CD4-positive, alpha-beta T cell treated with Interleukin-4 for 1 hour (primary cell): Measurements from ENCODE around the gene APCDD1L.

Experiments
- DNase-seq, 2 donors: peaks; one replicate each; pipeline ENCODE4 v3.0.0-alpha.2; 2020 to 2022

The APCDD1L gene

DNA sequence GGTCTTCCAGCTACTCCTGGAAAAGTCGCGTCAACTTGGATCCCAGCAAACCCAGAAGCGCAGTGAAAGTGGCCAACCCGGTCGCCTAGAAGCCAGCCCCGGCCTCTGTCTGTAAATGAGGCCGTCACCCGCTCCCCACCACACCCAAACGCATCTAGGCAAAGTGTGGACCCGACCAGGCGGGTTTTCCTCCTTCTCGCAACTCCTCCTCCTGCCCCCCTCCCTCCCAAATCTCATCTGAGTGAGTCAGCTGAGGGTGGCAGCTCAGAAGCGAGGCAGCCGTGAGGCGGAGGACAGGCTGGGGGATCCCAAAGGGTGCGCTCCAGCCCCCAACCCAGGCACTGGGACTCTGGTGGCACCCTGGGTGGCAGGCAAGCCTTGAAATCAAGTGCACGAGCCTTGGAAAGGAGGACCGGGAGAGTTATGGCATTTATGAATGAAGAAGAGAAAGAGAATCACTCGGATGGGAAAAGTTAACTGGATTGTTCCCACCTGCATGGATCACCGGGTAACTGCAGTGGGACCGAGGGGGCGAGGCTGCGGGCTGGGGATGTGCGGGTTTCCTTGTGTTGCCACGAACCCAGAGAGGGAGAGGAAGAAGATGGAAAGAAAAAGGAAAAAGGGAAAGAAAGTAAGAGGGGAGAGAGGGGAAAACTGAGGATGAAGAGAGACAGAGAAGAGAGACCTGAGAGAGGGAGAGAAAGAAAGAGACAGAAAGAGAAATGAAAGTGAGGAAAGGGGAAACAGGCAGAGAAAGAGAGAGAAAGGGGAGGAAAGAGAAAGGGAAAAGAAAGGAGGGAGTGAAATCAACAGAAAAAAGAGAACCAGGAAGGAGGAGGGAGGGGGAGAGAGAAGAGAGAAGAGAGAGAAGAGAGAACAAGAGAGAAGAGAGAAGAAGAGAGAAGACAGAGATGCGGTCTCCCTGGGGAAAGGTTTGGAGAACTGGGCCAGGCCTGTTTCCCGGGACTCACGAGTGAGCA is at the start of gene APCDD1L:
APCDD1L (minus strand) TSS at position 167 of the 980 bp plus-strand sequence. CDS start 692 bp downstream, outside the sequence.
- DNase-seq, result no peak

DNA sequence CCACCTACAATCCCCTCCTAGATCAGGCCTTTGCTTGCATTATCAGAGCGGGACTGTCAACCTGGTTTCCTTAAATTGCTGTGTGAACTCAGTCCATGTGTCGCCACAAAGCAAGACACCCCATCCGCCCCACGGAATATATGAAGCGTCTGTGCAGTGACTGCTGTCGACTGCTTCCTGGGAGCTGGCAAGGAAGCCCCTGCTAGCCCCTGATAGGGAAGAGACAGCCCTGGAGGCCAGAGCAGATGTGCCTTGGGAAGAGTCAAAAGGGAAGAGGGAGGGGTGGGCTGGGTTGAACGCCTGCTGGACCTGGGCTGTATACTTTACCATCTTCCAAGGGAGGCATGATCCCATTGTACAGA is 44.1 kb upstream of the APCDD1L start:
- no peak for DNase-seq

DNA sequence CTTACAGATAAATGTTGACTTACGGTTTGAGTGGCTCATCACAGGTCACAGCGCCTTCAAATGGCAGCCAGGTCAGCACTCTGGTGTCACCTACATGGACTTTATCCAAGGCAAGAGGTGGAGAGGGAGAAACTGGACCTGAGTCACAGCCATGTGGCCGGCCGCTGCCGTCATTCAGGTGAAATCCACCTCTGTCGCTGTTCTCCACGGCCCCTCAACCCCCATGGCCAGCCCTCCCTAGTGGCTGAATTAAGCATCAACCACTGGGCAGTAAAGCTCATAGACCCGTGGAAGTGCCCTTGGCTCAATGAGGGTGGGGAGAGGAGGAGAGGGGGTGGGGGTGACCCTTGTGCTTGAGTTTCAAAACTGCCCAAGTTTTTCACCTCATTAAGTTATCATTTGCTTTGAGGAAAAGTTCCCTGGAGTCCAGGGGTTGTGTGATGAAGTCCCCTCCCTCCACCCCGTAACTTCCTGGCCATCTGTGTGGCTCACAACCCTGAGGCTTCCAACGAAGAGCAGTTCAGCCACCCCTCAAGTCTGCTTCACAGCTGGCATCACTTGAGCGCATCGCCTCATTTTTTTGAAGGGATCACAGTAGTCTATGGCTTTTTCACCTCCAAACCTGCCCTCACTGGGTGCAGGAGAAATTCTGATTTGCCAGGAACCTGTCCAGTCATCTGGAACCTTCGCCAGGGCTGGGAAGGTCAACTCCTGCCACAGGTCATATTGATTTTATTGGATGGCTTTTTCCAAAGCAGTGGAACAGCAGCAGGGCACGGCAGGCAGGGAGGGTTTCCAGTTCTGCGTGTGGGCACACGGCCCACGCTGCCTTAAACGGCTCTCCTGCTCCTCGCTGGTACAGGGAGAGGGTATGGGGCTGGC is 43.5 kb upstream of the APCDD1L start:
- no peak for DNase-seq

DNA sequence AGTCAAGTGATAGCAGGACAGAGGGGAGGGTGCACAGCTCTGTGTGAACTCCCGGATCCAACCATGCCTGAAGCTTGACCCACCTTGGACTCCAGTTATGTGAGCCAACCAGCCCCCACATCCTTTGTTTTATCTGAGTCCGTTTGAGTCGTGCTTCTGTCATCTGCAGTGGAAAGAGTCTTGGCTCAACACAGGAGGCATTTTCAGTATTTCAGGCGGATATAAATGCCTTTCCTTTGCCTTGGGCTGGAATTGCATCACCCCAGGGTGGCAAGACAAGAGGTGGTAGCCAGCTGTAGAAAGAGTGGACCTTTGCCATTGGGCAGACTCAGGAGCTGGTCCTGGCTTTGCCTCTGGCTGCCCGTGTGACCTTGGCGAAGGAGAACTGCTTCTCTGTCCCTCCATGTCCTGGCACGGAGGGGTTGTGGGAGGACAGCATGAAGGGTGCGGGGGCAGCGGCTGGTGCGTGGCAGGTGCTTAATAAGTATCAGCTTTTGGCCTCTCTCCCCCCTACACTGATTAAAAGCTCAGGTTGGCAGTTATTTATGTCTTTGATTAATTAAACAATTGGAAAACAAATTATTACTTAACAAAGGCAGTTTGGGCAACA is 42.6 kb upstream of the APCDD1L start:
- DNase-seq, result no peak

DNA sequence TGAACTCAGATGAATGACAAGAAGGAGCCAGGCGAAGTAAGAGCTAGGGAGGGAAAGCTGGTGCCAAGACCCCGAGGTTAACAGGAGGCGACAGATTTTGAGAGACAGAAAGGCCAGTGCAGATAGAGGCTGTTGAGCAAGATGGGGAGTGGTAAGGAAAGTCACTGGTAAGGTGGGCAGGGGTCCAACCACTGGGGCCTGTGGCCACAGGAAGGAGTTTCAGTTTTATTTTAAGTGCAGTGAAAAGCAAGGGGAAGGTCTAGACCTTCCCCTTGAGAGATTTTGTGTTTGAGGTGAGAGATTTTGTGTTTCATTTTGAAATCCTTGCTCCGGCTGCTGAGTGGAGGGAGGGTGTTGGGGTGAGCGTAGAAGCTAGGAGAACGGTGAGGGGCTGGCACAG is 41.8 kb upstream of the APCDD1L start:
- no peak for DNase-seq

DNA sequence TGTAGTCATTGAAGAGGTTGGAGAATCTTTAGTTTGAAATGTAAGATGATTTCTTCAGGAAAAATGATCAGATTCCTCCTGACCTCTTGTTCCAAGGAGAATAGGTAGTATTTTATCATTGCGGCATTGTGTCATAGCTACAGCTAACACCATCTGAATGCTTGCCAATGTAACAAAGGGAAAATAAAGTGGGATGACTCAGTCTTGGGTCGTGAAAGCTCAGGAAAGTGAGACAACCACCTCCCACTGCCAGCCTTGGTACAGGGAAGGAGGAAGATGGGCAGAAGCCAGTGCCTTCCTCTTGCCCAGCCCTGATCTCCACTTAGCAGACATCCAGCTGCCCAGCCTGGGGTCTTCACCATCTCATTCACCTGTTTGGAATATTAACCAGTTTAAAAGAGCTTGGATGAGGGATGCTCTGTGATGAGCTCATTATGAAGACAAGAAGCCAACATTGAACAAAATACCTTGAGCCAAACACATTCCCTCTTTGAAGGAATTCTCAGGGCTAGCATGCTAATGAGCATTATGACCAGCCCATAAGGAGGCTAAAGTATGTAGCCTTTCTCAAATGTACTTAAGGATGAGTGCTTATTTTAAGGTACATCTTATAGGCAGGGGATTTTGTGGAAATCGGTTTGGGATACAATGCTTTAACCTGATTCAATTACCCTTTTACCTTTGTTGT is 40.0 kb upstream of the APCDD1L start:
- no peak for DNase-seq

DNA sequence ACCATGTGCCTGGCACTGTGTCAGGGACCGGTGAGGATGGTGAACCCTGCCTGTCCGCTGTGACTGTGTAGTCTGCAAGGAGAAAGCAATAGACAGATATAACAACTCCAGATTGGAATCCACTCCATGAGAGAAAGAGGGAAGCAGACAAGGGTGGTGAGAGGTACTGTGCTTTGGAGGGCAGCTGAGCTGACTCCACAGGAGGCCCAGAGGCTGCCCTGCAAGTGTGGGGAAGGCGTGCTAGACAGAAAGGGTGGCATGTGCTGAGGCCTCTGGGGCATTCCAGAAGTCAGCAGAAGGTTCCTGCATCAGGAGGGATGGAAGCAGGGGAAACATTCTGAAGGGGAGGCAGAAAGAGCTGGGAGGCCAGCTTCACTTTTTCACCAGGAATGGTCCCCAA is 39.3 kb upstream of the APCDD1L start:
- no peak for DNase-seq

DNA sequence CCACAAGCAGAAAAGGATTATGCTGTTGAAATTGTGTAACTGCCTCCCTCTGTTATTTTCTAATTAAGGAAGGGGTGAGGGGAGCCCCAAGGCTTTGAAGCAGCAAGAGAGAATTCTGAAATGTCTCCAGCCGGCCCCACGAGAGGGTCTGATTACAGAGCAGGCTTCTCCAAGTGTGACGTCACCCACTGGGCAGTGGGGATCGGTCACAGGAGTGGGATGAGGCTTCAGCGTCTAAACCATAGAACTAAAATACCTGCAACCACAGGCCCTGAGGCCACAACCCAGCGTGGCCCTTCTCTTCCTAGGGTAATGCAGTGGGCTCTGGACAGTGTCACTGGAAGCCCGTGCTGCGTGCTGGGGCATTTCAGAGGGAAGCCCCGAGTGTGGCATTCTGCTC is 38.6 kb upstream of the APCDD1L start:
- no peak for DNase-seq

DNA sequence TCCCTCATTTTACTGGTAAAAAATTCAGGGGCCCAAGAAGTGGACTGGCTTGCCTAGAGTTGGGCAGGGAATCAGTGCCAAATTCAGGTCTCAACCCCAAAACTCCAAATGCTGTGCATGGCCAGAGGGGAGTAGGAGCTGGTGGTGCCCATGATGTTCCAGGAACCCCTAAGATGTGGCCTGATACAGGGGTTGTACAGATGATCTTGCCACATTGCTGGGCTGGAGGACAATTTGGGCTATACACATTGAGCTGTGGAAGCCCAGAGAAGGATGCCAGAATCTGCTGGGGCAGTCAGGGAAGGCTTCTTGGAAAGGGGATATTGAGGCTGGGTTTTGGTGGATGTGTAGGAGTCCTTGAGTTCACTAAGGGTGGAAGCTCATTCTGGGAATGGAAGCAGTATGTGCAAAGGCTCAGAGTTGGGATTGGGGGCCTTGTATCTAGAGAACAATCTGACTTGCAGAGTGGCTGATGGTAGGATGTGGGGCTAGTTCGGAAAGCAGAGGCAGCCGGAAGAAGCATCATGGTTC is 38.0 kb upstream of the APCDD1L start:
- DNase-seq, result no peak

DNA sequence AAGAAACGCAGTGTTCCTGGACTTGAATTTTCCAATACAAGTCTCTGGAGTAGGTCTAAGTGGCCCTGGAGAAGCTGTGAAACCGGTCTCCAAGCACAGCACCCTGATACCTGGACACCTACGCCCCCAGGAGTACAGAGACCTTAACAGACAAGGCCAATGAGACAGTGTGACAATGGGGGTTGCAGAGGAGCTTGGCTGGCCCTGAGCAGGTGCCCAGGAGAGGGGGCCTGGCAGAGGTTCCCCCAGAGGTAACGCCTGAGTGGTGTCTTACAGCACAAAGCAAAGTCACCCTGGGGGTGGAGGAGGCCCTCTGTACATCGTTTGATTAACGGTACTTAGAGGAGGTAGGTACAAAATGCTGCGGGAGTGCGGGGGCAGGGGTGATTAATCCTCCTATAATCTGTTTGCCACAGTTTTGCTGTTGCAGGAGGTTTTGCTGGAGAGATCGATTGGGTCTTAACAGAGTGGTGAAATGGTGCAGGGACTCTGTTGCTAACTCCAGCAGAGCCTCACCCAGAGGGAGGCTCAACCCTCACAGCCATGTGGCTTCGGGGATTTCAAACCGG is 37.3 kb upstream of the APCDD1L start:
- DNase-seq, result no peak

DNA sequence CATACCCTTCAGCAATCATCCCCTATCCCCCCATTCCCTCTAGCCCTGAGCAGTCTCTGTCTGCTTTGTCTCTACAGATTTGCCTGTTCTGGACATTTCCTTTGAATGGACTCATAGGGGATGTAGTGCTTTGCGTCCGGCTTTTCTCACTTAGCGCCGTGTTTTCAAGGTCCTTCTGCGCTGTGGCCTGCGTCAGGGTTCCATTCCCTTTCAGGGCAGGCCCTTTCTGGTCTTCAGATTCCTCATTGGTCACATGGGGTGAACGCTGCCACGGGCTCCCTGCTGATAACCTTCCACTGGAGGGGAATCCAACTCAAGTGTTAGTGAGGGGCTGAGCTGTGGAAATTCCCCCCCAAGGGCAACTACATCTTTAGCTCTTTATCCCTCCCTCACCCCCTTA is 36.4 kb upstream of the APCDD1L start:
- DNase-seq, result no peak

DNA sequence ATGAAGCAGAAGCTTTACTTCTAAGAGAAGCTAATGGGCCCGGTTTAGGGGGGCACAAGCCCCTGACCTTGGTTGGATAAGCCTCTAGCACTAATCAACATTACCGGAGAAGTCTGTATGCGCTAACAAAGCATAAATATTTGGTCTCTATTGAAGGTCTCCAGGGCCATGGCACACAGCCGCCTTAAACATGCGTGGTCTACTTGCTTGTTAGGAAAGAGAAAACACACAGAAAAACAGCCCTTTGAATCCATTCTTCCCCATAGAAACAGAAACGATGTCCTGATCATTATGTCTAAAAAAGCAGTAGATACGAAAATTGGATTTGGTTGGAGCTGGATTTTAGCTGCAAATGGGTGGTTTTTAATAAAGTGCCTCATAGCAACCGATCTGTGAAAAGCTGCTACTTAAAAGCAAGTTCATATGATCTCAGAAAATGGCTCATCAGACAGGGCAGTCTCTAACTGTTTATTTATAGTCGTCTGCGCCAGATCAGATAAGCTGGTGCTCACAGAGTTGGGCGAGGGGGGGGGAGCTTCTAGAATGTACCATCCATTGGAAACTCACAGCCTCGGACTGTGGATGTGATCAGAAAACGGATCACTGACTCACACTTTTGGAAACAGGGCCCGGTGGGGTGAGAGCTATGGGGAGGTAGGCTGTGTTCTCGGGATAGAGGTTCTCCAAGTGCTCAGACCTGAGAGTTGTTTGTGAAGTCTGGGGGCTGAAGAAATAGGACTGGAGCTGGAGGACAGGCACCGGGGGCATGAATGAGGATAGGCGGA is 35.3 kb upstream of the APCDD1L start:
- no peak for DNase-seq

DNA sequence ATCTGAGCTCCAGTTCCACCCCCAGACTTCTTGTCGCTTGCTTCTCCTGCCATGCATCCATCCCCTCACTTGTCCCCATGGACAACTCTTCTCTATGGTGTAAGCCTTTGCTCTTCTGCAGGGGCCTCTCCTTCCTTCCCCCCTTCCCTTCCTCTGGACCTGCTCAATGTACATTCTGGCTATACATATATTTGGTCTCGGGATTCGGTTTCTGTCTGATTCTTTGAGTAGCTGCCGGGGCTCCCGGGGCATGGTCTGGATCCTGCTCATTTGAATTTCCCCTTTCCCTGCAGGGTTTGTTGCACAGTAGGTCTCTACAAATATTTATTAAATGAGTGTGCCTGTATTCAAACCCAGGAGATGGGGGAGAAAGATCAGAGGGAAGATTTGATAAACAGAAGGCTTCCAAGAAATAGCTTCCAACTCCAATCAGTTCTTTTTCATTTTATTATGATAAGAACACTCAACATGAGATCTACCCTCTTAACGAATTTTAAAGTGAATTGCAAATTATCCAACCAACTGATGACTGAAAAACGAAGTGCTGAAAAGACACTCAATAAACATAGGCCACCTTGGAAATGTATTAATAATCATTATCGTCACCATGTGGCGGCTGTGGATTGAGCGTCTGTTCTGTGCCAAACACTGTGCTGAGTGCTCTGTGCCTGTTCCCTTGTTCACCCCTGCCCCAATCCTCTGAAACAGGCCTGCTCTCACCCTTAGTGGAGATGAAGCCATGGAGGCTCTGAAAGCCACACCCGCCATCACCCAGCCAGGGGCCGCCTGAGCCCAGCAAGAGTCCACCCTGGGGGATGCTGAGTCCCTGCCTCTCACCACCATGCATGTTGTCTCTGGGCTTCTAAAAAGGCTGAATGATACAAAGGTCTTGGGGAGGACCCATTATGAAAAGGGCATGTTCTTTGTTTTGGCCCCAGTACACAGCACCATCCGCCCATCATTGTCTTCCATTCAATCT is 34.3 kb upstream of the APCDD1L start:
- no peak for DNase-seq

DNA sequence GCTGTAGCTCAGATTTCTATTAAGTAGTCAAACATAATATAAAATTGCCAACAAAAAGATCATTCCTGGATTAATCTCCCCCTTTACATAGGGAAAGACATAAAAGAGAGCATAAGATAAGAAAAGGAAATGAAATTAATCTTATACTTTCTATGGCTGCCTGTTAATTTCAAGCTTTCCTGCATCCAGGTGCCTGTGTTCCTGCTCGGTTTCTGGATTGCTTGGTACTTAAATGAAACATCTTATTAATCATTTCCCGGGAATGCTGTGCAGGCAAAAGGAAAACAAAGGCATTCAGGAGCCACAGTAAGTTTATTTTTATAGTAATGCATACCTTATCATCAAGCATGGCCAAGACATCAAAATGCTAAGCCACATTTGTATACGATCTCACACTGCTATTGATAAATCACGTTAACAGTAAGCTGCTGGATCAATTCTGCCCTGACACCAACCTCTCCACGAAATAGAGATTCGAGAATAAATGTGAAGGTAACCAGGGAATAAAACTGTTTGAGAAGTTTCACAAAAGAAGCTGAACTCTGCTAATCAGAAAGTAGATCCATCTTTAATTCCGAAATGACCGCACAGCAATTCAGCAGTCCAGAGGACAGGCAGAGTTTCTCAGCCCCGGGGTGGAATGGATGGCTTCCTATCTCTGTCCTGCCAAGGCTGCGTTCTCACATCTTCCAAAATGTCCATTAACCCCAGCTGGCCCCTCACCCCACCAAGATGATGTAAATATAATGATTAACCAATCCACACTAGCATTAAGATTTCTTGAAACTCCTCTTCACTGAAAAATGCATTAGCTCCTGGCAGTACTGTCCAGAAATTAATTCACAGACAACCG is 32.6 kb upstream of the APCDD1L start:
- no peak for DNase-seq

DNA sequence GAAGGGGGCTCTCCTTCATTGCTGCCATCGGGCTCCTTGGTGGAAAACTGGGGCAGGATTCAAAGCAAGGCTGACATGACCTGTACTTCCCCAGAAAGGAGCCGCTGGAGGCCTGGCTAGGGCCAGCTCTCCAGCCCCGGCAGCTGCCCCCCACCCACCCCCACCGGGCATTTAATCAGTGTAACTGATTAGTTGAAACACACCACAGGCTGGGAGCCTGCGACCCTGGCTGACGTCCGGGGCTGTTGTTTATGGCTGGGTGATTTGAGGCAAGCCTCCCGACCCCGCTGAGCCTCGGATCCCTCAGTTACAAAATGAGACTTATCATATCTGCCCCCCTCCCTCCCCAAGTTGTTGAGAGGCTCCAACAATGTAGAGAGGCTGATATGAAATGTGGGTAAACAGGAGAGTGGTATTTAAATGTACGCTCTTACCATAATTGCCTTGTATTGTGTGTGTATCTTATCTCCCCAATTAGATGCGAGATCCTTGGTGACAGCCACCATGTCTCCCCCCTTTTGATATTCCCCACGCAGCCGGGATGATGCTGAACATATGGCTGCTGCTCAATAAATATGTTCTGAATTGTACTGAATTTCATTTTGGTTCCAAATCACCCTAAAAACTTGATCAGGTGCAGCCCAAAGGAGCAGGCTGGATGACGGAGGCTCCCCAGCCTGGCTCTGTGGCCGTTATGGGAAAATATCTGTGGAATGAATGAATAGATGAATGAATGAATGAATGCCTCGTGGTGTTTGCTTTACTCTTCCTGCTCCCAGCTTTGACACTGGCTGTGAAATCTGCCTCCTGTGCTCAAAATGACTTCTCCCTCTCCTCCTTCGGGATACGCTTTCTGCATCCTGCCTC is 31.8 kb upstream of the APCDD1L start:
- no peak for DNase-seq

DNA sequence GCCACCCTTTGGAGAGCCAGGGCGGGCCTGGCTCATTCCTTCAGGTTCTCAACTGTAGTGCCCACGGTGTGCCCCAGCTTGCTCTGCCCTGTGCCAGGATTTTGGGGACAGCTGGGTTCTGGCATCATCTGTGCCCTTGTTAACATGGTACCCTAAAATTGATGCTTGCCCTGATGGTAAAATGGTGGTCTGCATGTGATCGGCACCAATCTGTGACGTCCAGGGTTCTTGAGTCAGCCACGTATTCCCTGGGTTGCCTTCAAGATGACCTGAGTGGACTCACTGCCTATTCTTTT is 31.2 kb upstream of the APCDD1L start:
- no peak for DNase-seq

DNA sequence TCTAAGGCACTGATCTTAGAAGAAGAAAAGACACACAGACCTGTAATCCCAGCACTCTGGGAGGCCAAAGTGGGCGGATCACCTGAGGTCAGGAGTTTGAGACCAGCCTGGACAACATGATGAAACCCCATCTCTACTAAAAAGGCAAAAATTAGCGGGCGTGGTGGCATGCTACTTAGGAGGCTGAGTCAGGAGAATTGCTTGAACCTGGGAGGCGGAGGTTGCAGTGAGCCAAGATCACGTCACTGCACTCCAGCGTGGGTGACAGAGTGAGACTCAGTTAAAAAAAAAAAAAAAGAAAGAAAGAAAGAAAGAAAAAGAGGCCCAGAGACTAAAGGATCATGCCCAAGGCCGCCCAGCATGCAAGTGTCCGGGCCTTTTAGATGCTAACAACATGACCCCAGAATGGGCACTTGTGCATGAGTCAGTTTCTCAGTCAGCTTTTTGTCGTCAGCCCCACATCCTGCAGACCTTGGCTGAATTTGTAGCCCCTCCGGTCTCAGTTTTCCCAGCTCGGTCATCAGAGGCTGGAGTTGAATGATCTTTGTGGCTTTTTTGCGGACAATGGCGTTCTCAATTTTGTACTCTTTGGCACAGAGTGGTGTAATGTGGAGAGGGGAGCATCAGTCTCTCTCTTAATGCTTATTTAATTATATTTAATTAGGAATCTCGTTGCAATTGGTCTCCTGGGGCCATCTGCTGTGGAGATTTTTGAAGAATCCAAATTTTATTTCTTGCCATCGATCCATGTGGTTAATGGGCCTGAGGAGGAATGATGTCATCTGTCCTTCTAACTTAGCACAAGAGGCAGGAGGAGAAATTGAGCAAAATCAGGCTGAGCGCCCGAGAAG is 30.6 kb upstream of the APCDD1L start:
- no peak for DNase-seq
